Activated CD4-positive, alpha-beta T cell treated with anti-CD3 and anti-CD28 coated beads, Interleukin-2, Interleukin-4, amounts not matched to agents 100 ng/mL and 50 ng/mL, durations not matched to agents 16 hours and 8 hours (primary cell): ENCODE data around the gene HES2.
"Not testable (repeated sequence)": the region's sequence is repeated elsewhere in the genome, so short reads cannot be mapped to it uniquely, and the experiment has no call there.

ENCODE experiments used
- DNase-seq: peaks from one replicate; pipeline ENCODE4 v3.0.0-alpha.2; 2020; ENCODE audit warnings: low spot score

Gene HES2, protein sequence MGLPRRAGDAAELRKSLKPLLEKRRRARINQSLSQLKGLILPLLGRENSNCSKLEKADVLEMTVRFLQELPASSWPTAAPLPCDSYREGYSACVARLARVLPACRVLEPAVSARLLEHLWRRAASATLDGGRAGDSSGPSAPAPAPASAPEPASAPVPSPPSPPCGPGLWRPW

DNA sequence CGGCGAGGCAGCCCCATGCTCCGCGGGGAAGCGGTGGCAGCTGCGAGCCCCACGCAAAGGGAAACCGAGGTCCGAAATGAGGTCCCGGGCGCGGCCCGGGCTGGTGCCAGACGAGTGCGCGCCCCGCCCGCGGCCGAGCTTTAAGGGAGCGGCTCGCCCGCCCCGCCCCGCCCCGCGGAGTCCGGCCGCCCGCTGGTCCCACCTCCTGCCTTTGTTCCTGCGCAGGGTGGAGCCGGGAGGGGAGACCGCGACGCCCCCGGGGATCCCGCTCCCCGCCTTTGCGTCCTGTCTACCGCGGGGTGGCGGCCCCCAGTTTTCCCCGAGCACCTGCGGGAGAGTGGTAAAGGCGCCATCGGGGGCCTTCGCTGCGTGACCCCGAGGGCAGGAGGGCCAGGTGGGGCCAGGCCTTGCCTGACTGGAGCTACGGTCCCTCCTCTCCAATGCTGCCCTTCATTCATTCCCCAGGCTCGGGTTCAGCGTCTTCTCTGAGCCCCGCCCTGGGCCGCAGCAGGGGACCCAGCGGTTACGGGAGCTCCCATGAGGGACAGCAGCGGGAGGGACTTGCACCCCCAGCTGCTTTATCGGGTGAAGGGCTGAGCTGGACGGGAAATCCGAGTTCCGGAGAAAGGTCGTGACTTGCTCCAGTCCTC, at the start of gene HES2:
Gene HES2, minus strand, starts transcription at position 116 of the 650 bp plus-strand sequence. Its CDS starts 99 bp downstream, at position 17.
- DNase-seq = no peak

DNA sequence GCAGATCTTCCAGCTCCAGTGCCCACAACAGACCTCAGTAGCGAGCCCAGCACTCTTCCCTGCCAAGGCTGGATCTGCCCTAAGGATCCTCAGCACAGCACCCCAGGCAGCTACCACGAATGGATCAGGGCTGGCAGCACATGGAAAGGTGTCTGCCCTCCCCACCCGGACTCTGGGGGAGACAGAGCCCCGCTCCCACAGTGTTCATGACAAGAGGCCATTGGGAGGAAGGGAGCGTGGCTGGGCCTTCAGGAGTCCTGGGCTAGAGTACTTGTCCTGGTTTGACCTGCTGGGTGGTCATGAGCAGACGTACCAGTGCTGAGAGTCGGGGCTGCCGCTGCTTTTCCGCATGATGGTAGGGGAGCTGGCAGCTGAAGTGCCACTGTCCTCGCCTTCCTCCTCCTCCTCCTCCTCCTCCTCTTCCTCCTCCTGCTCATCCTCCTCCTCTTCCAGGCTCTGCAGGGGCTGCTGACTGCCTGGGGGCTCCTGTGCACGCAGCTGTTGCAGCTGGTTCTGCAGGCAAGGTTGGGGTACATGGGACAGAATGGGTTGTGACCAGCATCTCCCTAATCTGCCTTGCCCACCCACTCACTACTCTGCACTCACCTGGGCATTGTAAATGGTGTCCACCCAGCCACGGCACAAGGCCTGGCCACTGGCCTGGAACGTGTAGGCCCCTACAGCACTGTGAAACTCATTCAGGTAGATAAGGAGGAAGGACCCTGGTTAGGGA, 49.2 kb upstream of the HES2 start:
- DNase-seq = no peak

DNA sequence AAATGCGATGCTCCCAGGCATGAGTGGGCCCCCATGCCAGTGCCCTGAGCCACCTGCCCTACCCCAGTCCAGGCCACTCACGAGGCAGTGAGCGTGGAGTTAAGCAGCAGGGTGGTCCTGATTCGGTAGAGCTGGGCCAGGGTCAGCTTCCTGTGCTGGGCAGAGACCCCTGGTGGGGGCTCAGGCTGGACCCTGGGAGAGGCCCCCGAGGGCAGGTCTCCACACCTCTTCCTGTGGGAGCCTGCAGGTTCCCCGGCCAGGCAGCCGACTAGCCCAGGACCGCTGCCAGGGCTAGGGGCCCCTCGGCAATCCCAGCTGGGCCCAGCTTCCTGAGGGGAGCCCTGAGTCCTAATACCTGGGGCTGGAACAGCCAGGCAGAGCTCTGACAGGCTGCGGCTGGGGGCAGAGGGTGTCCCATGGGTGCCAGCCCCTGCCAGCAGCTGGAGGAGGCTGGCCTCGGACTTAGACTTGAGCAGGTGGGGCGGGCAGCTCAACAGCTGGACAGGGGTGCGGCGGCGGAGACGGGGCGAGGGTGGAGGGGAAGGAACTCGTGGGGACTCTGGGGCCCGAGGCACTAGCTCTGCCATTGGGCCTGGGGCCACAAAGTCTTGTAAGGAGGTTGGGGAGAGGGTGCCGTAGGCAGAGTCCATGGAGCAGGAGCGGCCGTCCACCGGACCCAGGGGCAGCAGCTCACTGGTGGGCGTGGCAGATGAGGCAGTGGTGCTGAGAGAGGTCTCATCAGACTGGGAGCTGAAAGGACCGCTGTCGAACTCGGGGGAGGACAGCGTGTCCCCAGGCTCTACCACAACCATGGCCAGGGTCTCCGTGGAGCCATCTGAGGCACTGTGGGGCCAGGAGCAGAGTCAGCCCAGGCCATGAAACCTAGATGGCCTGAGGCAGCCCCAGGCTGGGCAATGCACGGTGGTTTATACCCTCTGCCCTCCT, 48.3 kb upstream of the HES2 start:
- DNase-seq = no peak

DNA sequence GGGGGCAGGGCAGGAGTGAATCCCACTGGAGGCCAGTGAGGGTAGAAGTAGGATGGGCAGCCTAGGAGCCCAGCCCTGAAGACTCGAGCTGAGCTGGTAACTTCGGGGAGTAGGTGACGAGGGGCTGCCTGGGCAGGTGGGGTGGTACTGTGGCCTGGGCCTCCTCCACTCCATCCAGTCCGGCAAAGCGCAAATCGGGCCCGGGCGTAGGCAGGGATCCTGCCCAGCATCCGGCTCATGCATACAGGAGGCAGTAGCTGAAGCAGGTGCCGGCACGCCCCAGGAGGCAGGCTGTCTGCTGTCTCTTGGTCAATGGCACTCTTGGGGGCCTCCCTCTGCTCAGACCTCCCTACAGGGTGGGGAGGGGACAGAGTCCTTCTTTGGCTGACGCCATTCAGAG, 47.5 kb upstream of the HES2 start:
- DNase-seq = no peak

DNA sequence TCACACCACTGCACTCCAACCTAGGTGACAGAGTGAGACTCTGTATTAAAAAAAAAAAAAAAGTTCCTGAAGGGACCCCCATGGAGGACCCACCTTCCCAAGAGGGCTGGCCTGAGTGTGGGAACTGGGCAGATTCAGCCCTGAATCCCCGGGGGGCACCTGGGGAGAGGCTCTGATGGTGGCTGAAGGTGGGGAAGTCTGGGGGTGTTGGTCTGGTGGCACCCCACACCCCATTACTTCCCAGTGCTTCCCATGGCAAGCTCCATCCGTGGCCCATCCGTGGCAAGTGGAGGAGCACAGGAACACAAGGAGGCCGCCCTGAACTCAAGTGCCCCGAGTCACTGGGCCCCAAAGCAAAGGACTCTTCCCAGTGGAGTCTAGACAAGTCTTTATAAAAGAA, 47.0 kb upstream of the HES2 start:
- no peak for DNase-seq

DNA sequence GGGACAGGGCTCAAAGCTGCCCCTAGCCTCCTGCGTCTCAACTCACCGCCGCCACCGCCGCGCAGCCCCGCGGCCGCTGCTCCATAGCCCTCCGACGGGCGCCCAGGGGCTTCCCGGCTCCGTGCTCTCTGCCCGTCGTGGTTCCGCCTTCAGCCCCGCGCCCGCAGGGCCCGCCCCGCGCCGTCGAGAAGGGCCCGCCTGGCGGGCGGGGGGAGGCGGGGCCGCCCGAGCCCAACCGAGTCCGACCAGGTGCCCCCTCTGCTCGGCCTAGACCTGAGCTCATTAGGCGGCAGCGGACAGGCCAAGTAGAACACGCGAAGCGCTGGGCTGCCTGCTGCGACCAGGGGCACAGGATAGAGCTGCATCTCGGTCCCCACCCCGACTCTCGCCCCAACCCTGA, 46.3 kb upstream of the HES2 start, which contains the start of gene TNFRSF25:
Gene TNFRSF25, minus strand, starts transcription at position 151 of the 400 bp plus-strand sequence. Its CDS starts 66 bp downstream, at position 85.
- peak; percentile 60 for DNase-seq

DNA sequence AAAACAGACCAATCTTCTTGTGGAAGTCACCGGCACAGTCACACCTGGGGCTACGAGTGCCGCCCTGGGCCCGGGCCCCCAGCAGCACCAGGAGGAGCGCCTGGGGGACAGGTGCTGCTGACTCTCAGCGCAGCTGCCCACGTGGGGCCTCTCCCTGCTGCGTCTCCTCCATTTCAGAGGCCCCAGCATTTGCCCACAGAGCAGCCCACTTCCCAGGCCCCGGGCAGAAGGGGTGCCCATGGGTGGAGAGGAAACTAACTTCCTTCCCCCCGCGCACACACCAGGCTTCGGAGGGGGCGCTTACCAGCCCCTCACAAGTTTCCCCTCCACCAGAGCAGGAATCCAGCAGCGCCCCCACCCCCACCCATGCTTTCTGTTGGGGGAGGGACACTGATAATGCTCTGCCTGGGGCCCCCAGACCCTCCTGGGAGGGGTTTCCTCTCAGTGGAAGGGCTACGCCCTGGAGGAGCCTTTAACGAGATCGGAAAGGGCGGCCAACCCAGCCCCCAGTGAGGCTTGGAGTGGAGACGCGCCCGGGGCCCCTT, 45.8 kb upstream of the HES2 start:
- DNase-seq = no peak

DNA sequence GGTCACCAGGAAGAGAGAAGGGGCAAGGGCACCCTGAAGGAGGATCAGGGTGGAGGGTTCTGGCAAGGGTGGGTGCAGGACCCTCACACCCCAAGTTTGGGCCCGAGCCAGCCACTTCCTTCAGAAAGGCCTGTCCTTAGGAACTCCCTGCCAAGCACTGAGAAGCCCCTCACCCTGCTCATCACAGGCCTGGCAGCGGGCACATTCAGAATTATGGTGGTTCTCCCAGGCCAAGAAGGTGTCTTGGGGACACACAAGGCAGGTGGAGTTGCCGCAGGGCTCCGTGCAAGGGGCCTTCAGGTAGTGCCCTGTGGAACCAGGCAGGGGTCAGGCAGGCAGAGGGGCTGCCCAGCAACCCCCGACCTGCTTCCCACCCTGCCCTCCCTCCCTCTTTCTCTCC, 45.2 kb upstream of the HES2 start:
- DNase-seq = no peak

DNA sequence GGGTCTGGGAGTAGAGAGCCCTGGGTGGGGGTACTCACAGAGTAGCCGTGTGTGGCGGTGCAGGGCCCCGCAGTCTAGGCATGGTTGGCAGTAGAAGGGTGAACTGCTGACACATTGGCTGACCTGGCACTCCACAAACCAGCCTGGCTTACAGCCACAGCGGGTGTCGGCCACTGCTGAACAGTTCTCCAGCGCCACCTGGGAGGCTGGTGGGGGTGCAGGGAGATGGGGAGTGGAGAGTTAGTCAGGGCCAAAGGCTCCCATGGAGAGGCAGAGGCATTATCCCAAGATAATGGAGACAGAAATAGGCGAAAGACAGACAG, 44.8 kb upstream of the HES2 start:
- DNase-seq = peak; percentile 63

DNA sequence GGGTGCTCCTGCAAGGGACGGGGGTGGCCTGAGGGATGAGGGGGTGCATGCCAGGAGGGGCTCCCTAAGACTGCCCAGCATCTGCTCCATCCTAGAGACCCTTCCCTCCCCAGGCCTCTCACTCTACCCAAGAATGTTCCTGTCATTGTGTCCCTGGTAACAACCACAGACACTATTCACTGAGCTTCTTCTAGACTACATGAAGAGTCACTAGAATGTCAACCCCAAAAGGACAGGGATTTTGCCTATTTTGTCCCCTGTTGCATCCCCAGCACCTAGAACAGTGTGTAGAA, 43.3 kb upstream of the HES2 start:
- DNase-seq = no peak

DNA sequence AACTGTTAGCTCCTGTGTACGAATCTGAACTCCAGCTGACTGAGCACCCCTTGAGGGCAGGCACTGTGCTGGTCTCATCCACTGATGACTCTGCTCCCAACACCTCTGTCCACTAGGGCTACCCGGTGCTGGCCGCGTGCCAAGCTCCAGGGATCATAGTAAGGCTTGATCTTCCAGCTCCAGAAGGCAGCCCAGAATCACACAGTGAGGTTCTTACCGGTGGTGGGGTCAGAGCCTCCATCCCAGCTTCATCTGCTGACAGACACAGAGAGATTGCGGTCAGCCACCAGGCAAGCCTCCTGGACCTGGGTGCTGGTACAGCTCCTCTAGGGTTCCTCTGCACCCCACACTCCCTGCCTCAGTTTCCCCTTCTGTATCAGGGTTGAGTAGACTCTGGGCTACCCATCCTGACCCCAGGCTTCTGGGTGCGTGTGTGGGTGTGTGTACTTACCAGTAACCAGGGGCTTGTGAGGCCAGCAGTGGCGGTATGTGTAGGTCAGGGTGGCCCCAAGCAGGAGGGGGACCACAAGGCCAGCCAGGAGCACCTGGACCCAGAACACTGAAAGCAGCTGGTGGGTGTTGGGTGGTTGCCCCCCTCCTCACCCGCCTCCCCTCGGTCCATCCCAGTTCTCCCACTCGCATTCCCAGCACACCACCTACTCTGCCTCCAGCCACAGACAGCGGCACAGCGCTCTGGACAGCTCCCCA, 42.8 kb upstream of the HES2 start:
- DNase-seq = no peak

DNA sequence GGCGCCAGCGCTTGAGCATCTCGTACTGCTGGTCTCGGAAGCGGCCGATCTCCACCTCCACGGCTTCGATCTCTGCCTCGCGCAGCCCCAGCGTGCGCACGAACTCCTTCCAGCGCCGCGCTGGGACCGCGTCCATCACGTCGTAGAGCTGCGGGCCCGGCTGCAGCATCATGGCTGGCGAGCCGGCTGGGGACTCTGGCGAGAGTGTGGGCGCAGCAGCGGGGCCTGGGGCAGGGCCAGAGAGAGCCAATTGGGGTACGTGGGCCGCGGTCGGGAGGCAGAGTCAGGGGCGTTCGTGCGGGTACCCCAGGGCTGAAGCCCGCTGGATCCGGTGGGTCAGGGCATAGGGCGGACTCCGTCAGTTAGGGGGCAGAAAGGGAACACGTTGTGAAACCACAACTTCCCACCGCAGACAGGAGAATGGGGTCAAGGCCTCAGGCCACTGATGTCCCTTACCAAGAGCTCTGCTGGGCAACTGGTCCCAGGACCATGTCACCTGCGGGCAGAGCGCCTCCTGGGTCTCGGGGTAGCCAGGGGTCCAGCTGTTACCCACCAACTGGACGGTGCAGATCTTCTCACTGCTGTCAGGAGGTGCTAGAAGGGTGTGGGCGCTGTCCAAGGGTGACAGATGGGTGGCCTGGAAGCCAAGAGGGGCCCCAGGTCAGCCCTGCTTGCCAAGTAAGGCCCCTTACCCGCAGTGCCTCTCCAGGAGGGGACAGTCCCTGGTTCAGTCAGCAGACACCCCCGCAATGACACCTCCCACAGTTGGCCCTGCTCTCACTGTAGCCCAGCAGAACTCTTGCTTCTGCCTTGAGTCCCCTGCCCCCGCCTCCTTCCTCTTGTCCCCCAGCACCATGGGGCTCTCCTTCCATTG, 42.1 kb upstream of the HES2 start:
- no peak for DNase-seq

DNA sequence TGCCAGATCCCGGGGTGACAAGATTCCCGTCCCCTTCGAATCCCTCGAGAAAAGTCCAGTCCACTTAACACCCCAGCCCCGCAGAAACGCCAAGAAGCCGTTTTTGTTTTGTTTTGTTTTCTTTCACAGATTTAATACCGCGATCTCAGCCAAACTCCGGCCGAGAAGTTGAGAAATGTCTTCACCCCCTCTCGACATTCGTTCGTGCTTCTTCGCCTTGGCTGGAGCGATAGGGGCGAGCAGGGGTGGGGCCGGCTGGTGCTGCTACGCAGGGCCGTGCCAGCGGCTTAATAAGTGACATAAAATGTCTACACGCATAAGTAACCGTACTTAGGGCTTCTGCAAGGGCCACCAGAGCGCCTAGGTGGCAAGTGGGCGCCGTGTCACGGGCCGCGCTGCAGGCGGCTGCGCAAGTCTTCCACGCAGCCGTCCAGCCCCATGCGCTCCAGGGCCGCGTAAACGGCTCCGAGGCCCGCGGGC, 41.4 kb upstream of the HES2 start:
- DNase-seq = no peak

DNA sequence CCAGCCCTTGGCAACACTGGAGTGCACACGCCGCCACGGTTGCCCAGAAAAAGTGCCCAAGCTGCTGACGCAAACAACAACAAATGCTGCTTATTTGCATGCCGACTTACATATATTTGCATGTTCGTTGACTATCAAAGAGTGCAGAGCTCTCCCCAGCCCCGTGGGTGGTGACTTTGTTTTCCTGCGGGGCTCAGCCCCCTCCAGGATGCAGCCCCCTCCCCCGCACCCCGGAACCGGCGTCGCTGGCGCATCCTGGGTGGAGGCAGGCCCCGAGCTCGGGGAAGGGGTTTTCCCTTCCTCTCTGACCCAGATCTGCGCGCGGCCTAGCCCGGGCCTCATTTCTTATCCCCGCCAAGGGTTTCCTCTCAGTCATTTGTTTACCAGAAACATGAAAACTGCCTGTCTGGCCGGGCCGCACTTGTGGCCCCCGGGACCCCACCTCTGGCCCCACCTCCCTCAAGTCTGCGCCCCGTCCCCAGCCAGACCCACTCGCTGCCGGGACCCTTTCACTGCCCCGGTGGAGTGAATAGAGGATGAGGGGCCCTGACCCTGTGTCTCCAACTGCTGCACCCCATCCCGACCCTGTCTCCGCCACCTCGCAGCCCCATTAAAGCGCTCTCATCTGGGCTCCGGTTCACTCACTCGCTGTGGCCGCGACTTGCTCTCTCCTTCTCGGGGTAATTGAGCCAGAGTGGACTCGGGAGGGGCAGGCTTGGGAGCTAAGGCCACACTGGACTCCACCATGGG, 40.8 kb upstream of the HES2 start:
- DNase-seq = peak; percentile 83

DNA sequence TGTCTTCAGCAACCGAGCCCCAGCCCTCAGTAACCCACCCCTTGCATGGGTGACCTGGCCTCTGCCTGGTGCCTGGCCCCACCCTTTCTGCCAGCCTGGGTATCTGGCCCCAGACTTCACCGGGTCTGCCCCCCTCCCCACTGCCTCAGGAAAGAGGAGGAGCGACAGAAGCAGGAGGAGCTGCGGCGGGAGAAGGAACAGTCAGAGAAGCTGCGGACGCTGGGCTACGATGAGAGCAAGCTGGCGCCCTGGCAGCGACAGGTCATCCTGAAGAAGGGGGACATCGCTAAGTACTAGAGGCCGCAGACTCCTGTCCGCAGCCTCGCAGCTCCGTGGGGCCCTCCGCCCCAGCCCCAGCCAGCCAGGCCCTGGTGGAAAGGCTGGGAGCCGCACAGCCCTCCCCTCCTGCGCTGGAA, 40.1 kb upstream of the HES2 start:
- DNase-seq = peak; percentile 50

DNA sequence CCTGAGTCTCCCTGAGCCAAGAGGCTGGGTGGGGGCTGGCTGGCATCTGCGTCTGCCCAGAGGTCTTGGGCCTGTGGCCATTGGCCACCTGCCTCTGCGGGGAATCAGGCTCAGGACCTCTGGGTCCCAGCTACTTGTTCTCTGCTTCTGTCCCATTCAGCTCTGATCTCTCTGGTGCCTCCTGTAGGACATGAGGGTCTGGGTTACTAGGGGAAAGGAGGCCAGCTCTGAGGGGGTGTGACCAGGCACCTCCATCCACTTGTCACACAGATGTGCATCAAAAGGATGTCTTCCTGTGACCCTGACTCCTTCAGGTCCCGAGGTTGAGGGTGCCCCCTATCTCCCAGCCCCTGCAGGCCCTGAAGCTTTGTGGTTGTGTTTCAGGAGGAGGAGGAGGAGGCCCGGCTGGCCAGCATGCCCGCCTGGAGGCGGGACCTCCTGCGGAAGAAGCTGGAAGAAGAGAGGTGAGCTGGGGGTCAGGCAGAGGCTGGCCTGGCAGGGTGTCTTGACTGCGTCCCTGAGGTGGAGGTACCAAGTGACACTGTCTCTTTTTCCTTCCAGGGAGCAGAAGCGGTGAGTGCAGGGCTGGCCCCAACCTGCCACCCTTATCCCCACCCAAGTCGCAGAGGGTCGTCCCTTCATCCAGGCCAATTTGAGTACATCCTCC, 37.2 kb upstream of the HES2 start:
- DNase-seq = no peak

DNA sequence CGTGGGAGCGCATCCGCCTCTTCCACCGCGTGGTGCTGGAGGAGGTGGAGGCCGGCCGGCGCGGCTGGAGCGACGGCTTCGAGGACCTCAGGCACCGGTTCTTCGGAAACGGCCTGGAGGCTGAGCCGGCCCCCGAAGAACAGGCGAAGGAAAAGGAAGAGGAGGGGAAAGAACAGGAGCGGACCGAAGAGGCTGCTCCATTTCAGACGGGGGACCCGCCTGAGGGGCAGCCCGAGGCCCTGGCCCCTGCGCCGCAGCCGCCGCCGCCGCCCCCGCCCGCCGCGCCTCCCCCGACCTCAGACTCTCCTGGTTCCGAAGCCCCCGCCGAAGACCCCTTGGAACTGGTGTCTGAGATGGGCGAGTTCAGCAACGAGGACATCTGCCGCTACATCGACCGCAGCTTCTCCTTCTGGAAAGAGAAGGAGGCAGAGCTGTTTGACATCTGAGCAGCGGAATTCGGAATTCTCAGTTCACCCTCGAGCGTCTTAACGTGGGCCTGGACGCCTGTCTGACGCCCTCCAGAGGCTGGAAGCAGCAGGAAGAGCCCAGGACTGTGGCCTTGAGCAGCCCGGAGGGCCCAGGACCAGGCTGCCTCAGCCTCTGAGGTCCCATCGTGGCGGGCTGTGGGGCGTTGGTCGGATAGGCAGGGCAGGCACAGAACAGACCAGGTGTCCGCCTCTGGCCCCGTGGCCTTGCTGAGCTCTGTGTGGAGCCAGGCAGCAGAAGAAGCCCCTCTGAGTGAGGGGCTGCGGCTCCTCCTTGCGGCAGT, 36.2 kb upstream of the HES2 start:
- DNase-seq = not testable (repeated sequence)
